K562 (cell line): Measurements from ENCODE around the gene ZSWIM3. TPM values are rescaled to one million over a fixed set of nuclear protein-coding genes. Genes with fewer than 3 reads are reported as not detected.

Experiments used
- FOXM1 ChIP-seq, 2 experiments: fragments of 450-650 bp in 1 of 2; sonication (generic) in 1 of 2; formaldehyde crosslinking in 1 of 2; IDR thresholded peaks; 2 replicates each; pipeline versions ENCODE4 v1.6.1 to v1.9.0; 2017 to 2022; ENCODE audit warnings: low read depth in 2 of 2, mild to moderate bottlenecking in 2 of 2, missing genetic modification reagents in 1 of 2, moderate library complexity in 1 of 2
- GABPA ChIP-seq: fragments of 200-800 bp; sonication (Bioruptor generic); conservative IDR thresholded peaks from 2 replicates; pipeline ENCODE4 v1.6.1; 2016; ENCODE audit warnings: low read depth, missing genetic modification characterization, missing compliant biosample characterization
- MXI1 ChIP-seq: IDR thresholded peaks from 2 replicates; pipeline ENCODE4 v1.6.1; 2011; ENCODE audit warnings: low read depth, mild to moderate bottlenecking, improper control_type of control experiment, low read length
- NFE2L1 ChIP-seq: fragments of 450-650 bp; IDR thresholded peaks from 2 replicates; pipeline ENCODE4 v1.6.1; 2016; ENCODE audit warnings: missing genetic modification characterization, low read depth, mild to moderate bottlenecking, missing compliant biosample characterization, moderate library complexity, borderline replicate concordance
- PHF20 ChIP-seq: fragments of 450-650 bp; IDR thresholded peaks from 2 replicates; pipeline ENCODE4 v1.6.1; 2018; ENCODE audit not compliant: partially characterized antibody
- SAFB ChIP-seq: fragments of 200-400 bp; formaldehyde crosslinking; IDR thresholded peaks from 2 replicates; pipeline ENCODE4 v1.6.1; 2017; ENCODE audit warnings: low read depth, low read length, borderline replicate concordance
- SMAD1 ChIP-seq: fragments of 150-350 bp; IDR thresholded peaks from 2 replicates; pipeline ENCODE4 v1.6.1; 2014; ENCODE audit warnings: low read length, low read depth; ENCODE audit not compliant: partially characterized antibody
- SMAD4 ChIP-seq: fragments of 250-450 bp; sonication (Bioruptor Pico); conservative IDR thresholded peaks from 2 replicates; pipeline ENCODE4 v1.8.0; 2021; ENCODE audit warnings: inconsistent platforms, mild to moderate bottlenecking, moderate library complexity
- ZNF347 ChIP-seq: fragments of 450-650 bp; formaldehyde crosslinking; IDR thresholded peaks from 2 replicates; pipeline ENCODE4 v1.4.0; 2020; ENCODE audit warnings: low read depth, mild to moderate bottlenecking, moderate library complexity
- ZNF507 ChIP-seq: conservative IDR thresholded peaks from 2 replicates; pipeline ENCODE4 v1.6.1; 2017; ENCODE audit warnings: missing genetic modification characterization, missing compliant biosample characterization
- ZNF57 ChIP-seq: fragments of 450-650 bp; formaldehyde crosslinking; IDR thresholded peaks from 2 replicates; pipeline ENCODE4 v1.4.0; 2020; ENCODE audit warnings: mild to moderate bottlenecking, moderate library complexity
- polyA plus RNA-seq, 8 experiments: library from polyadenylated mRNA; depleted of rRNA in 4 of 8; stranded (reverse) in 5 of 8; unstranded in 3 of 8; fragments of >200 nt; fragmentation: Nextera tagmentation in 2 of 8; fragmentation: Illumina TruSeq in 1 of 8; extraction: Ambion mirVana in 2 of 8; extraction: Trizol in 1 of 8; gene quantifications; 2 replicates each; pipeline versions ENCODE4 v1.2.1 to v1.2.3, GENCODE V29; 2011 to 2014; ENCODE audit warnings: inconsistent platforms in 1 of 8, missing spikeins in 1 of 8
- total RNA-seq, 7 experiments: library from RNA; depleted of rRNA in 6 of 7; stranded (reverse); fragments of >200 nt in 6 of 7; fragmentation: Illumina TruSeq in 2 of 7; extraction: Trizol in 2 of 7; gene quantifications; 2 replicates each; pipeline versions ENCODE4 v1.2.1 to v1.2.3, GENCODE V29; 2011 to 2021; ENCODE audit warnings: low replicate concordance in 1 of 7
- TF ChIP-seq, protein P1 (sequence below): sonication (generic); formaldehyde crosslinking; IDR thresholded peaks from 2 replicates; pipeline ENCODE4 v1.8.1; 2023; ENCODE audit warnings: mild to moderate bottlenecking, missing genetic modification reagents
- TF ChIP-seq, protein P2 (sequence below): sonication (generic); formaldehyde crosslinking; IDR thresholded peaks from 2 replicates; pipeline ENCODE4 v1.8.1; 2022; ENCODE audit warnings: missing genetic modification reagents
- TF ChIP-seq, protein P3 (sequence below): fragments of 250-450 bp; sonication (Bioruptor Pico); IDR thresholded peaks from 2 replicates; pipeline ENCODE4 v1.4.0; 2020; ENCODE audit warnings: mild to moderate bottlenecking, moderate library complexity
- TF ChIP-seq, protein P4 (sequence below): sonication (generic); formaldehyde crosslinking; IDR thresholded peaks from 2 replicates; pipeline ENCODE4 v1.8.0; 2022; ENCODE audit warnings: missing genetic modification reagents, mild to moderate bottlenecking, borderline replicate concordance
- TF ChIP-seq, protein P5 (sequence below): fragments of 250-450 bp; sonication (Bioruptor Pico); IDR thresholded peaks from 2 replicates; pipeline ENCODE4 v1.5.1; 2021; ENCODE audit warnings: mild to moderate bottlenecking

Gene ZSWIM3
- total and polyA plus RNA-seq, 9 of the 15 experiments (the other 6 are each of a cell fraction or from before 2014, with no cell fraction given), result 1.7 to 4.3 (median 2.9) TPM

DNA sequence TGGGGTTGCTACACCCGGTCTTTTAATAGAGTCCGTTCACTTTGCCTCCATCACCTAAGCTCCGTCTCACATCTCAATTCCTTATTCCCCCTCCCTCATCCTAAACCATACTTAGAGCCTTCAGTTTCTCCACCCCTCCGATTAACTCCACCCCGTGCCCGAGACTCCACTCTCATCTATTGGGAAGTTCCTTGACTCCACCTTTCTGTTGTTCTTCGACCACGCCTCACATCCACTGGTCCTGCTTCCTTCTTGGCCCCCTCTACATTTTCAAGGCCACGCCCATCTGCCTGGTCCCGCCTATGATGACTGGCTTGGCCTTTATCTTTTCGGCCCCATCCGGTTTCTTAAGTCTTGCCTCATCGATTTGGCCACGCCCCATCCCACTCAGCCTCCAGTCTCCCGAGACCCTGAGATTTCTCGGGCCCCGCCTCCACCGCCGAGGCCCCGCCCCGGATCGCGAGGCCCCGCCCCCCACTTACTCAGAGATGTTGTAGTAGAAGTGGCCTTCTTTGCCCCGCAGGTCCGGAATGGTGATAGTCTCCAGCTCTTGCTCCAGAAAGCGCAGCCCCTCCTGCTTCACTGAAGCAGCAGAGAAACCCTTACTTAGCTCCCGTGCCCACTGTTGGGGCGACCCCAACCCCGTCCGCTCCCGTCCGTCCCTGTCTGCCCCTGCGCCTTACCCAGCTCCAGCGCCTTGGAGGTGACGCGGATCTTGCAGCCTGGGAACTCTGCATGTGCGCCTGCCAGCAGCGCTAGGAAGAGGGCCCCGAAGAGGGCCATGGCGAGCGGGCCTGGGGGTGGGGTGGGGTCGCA lies 53.5 kb downstream of the ZSWIM3 start (continued):
- no peak for TF ChIP-seq SMAD1
- no peak for TF ChIP-seq ZNF57 (CRISPR knock-in tag)
- 0 out of 2 replicates have a peak, but pooled peaks have one; percentile 28 for TF ChIP-seq MXI1
- TF ChIP-seq, protein P1, sequence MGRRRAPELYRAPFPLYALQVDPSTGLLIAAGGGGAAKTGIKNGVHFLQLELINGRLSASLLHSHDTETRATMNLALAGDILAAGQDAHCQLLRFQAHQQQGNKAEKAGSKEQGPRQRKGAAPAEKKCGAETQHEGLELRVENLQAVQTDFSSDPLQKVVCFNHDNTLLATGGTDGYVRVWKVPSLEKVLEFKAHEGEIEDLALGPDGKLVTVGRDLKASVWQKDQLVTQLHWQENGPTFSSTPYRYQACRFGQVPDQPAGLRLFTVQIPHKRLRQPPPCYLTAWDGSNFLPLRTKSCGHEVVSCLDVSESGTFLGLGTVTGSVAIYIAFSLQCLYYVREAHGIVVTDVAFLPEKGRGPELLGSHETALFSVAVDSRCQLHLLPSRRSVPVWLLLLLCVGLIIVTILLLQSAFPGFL (CRISPR knock-in tag), result no peak
- TF ChIP-seq, protein P2, sequence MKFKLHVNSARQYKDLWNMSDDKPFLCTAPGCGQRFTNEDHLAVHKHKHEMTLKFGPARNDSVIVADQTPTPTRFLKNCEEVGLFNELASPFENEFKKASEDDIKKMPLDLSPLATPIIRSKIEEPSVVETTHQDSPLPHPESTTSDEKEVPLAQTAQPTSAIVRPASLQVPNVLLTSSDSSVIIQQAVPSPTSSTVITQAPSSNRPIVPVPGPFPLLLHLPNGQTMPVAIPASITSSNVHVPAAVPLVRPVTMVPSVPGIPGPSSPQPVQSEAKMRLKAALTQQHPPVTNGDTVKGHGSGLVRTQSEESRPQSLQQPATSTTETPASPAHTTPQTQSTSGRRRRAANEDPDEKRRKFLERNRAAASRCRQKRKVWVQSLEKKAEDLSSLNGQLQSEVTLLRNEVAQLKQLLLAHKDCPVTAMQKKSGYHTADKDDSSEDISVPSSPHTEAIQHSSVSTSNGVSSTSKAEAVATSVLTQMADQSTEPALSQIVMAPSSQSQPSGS (CRISPR knock-in tag), result no peak
- no peak for TF ChIP-seq SAFB
- TF ChIP-seq SMAD4 (CRISPR knock-in tag), result peak; percentile 59; the same call in 1 of the 2 replicates
- TF ChIP-seq GABPA (tag), result peak; percentile 83
- no peak for TF ChIP-seq PHF20
- TF ChIP-seq FOXM1 (IDR thresholded peaks at IDR 0.05; ENCODE audit: low read depth), result no peak
- no peak for TF ChIP-seq FOXM1 (CRISPR knock-in tag; IDR thresholded peaks at IDR 0.05; ENCODE audit: low read depth)
- no peak for TF ChIP-seq NFE2L1
- TF ChIP-seq ZNF507 (tag), result no peak
- no peak for TF ChIP-seq ZNF347 (CRISPR knock-in tag)
- TF ChIP-seq, protein P3, sequence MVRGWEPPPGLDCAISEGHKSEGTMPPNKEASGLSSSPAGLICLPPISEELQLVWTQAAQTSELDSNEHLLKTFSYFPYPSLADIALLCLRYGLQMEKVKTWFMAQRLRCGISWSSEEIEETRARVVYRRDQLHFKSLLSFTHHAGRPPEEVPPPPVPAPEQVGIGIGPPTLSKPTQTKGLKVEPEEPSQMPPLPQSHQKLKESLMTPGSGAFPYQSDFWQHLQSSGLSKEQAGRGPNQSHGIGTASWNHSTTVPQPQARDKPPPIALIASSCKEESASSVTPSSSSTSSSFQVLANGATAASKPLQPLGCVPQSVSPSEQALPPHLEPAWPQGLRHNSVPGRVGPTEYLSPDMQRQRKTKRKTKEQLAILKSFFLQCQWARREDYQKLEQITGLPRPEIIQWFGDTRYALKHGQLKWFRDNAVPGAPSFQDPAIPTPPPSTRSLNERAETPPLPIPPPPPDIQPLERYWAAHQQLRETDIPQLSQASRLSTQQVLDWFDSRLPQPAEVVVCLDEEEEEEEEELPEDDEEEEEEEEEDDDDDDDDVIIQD, result no peak
- TF ChIP-seq, protein P4, sequence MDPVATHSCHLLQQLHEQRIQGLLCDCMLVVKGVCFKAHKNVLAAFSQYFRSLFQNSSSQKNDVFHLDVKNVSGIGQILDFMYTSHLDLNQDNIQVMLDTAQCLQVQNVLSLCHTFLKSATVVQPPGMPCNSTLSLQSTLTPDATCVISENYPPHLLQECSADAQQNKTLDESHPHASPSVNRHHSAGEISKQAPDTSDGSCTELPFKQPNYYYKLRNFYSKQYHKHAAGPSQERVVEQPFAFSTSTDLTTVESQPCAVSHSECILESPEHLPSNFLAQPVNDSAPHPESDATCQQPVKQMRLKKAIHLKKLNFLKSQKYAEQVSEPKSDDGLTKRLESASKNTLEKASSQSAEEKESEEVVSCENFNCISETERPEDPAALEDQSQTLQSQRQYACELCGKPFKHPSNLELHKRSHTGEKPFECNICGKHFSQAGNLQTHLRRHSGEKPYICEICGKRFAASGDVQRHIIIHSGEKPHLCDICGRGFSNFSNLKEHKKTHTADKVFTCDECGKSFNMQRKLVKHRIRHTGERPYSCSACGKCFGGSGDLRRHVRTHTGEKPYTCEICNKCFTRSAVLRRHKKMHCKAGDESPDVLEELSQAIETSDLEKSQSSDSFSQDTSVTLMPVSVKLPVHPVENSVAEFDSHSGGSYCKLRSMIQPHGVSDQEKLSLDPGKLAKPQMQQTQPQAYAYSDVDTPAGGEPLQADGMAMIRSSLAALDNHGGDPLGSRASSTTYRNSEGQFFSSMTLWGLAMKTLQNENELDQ, result no peak
- TF ChIP-seq, protein P5, sequence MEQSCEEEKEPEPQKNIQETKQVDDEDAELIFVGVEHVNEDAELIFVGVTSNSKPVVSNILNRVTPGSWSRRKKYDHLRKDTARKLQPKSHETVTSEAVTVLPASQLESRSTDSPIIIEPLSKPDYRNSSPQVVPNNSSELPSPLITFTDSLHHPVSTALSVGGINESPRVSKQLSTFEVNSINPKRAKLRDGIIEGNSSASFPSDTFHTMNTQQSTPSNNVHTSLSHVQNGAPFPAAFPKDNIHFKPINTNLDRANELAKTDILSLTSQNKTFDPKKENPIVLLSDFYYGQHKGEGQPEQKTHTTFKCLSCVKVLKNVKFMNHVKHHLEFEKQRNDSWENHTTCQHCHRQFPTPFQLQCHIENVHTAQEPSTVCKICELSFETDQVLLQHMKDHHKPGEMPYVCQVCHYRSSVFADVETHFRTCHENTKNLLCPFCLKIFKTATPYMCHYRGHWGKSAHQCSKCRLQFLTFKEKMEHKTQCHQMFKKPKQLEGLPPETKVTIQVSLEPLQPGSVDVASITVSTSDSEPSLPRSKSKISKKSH, result no peak
